GM19372 (cell line): ENCODE data around the gene MCC.

Experiments
- ATAC-seq: cut with Tn5 transposase; IDR thresholded peaks from one replicate; pipeline ENCODE4 v1.9.1; 2021; ENCODE audit warnings: mild to moderate bottlenecking, low read depth, moderate library complexity; ENCODE audit not compliant: unreplicated experiment

MCC gene

DNA sequence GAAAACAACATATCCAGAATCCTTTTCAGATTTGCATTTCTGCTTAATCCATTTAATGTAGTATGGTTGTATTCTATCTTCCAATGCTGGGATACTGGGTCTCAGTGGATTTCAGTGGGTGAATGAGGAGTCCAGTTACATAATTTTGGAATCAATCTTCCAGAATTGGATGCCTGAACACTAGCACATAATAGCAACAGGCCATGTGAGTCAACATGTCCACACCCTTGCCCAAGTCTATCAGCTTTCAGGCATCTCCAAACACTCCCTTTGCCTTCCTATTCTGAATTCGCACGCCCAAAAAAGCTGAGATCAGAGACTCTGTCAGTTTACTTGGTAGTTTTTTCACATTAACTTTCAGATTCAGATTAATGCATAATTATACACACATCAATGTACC, 256.0 kb downstream of the MCC start:
- no peak for ATAC-seq

DNA sequence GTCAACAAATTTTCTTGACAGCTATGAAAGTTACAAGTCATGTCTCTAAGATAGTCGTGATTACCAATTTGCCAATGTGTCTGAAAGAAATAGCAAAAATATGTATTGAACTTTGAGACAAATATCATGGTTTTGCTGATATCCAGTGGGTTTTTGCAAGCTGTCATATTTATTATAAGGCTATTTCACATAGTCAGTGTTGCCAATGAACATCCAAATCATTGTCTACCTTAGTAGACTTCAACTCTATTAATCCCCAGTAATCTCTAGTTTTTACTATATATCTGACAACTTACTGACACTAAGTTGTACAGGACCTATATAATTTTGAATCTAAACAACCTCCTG, 256.6 kb downstream of the MCC start:
- ATAC-seq = no peak

DNA sequence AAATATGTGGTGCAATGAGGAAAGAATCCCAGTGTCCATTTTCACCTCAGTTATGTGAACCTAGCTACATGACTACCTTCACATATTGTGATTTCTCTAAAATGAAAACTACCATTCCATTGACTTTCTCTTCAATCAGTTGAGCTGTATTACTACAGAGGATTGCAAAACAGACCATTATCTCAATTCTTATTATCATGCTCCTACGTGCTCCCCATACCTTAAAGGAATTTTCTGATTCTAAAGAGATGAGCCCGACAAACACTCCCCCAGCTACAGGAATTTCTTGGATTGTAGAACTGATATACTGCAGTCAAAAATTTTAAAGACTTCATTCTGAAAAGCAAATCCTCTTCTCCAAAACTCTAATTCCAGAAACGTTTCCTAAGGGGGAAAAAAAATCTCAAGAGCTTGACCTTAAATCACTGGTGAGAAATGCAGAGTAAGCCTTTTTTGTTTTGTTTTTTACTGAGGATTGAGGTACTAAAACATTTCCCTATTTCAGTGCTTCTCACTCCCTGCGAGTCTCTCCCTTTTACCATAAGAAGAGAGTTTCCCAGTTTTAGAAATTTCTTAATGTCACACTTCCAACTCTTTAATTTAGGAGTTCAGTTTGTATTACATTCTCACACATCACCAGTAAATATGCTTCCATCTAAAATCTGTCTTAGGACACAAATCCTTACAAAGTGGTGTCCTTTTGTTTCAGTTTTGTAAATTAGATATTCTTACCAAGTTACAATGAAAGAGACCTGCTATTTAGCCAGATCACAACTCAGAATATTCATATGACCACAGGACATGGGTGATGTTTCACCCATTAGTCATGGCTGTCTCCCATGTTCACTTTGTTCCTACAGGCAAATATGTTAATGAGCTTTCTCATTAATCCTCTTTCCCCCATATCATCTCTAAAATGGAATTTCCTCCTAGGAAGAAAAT, 257.3 kb downstream of the MCC start:
- ATAC-seq = no peak

DNA sequence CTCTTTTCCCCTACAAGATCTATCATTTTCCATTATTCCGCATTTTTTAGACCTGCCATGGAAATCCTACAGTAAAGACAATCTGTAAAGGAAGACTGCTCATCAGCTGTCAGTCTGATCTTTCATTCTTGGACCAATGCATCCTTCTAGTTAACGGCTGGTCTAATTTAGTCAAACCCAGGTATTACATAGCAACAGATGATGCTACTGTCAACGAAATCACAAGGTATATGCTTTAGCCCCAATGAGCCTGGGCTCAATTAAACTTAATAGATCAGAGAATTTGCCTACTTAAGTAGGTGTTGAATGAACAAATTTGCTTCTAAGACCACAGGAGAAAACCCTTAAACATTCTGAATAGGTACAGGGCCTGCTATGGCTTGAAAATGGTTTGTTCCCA, 260.5 kb downstream of the MCC start:
- ATAC-seq = no peak

DNA sequence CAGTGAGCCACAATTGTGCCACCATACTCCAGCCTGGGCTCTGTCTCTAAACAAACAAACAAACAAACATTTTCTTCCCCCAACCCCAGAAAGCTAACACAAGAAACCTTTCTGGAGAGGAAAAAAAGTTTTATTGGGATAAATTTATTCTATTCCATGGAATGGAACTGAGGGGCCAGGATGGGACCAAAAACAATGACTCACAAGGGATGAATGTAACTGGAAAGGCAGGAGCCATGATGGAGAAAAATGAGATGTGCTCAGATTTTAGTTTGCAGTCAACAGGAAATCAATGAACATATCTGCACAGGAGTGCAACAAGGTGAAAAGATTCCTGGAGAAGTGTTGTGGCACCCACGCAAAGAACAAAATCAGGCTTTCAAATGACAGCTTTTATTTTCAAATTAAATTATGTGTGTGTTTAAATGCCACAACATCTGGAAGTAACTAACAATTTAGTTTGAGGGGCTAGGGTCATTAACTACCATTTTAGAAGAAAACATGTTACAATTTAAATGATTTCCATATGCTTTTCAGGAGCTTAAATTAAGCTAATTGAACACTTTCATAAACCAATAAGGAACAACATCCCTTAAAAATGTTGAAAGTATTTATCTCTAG, 262.0 kb downstream of the MCC start:
- ATAC-seq = no peak

DNA sequence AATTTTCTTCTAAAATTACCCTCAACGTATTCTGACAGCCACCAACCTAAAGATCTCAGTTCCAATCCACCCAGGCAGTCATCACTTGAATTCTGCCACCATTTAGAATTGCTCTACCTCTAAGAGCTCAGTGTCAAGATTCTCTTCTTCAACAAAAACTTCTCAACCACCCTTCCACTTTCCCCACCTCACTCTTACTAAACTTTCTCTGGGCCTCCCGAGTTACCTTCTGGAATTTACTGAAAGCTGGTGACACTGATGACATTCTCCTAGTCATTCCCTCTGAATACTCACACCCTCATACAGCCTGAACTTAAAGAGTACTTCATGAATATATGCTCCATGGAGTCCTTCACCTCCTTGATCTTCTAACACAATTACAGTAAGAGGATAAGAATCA, 263.0 kb downstream of the MCC start:
- no peak for ATAC-seq

DNA sequence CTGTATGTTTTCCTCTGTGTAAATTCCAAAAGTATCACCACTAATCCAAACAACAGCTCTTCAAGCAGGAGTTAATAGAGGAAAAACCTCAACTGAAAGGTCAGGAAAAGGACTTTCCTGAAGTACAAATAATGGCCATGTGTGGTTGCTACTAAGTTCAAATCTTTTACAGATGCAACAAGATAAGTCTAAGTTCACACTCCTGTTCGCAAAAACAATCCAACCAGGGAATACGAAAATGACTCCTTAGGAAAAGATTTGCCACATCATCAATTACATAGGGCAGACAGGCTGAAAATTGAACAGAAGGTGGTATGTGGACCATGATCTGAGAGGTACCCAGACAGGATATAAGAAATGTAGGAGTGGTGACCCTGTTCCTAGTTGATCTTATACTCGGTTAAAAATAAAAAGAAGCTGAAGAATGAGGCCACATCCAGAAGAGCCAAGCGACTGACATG, 263.6 kb downstream of the MCC start:
- no peak for ATAC-seq

DNA sequence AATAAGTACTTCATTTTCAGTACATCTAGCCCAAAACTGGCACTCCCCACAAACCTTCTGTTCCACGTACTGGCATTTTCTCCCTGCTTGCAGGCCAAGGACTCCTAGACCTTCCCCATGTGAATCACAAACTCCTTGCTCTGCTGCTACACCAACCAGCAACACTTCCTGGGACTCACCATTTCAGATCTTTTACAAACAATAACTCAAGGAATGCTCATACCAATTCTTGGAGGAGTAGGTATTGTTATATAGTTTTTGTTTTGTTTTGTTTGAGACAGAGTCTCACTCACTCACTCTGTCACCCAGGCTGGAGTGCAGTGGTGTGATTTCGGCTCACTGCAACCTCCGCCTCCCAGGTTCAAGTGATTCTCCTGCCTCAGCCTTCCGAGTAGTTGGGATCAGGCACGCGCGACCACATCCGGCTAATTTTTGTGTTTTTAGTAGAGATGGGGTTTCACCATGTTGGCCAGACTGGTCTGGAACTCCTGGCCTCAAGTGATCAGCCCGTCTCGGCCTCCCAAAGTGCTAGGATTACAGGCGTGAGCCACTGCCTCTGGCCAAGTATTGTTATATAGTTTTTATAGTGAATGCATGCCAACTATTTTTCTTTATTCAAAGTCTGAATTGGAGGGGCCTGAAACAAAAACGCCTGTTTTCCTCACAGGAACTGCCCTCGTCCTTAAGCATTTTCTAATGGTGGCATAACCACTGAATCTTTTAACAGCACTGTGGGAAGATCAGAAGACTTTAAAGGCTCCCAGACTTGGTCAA, 264.2 kb downstream of the MCC start:
- ATAC-seq = no peak

DNA sequence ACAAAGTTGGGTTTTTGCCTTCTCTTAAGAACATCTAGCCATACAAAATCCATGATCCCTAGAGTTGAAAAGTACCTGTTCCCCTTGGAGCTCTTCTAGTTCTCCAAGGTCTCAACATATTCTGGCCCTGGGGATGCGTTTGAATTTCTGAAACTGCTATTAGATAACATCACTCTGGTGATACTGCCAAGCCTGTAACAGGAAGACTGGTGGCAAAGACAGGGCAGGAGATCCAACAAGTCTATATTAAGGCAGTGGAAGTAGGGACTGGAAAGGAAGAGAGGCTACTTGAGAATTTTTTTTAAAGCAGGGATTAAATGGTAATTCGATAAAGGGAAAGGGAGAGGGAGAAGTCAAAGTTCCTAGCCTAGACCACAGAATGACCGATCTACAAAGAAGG, 264.9 kb downstream of the MCC start:
- ATAC-seq = no peak

DNA sequence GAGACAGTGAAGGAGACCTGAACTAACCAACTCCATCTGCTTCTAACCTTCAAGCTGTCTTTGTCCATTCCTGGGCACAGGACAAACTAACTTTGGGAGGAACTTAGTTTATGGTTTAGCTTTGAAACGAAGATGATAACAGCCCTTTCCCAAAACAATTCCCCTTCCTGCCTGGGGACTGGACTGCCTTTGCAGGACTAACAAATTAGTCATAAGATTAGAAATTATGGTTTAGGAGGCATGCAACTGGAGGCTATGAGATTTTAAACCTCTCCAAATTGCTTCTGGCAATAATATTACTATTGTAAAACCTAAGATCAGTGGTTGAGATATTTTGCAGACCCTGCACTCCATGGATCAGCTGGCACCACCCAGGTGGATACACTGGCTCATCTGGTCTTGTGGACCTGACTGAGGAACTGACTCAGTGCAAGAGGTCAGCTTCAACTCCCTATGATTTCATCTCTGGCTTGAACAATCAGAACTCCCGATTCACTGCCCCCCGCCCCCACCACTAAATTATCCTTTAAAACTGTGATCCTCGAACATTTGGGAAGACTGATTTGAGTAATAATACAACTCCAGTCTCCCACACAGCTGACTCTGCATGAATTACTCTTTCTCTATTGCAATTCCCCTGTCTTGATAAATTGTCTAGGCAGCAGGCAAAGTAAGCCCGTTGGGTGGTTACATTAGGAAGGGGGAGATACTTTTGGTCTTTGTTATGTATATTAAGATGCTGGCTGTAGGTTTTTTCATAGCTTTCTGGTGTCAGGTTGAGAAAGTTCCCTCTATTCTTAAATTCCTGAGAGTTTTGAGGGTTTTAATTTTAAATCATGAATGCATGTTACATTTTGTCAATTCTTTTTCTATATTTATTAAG, 266.7 kb downstream of the MCC start:
- no peak for ATAC-seq

DNA sequence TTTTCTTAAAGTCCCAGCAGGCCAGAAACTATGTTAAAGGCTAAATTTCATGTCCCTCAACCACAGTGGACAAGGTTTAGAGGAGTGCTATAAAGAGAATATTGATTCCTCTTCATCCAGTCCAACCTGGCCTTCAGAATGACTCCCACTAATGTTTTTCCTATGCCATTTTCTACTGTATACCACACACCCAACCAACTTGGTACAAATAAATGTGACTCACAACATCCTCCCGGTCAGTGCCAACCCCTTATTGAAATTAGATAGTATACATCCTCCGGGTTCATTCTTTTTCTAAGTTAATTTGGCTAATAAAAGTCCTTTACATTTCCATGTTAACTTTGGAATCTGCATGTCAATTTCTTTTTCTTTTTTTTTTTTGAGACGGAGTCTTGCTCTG, 268.6 kb downstream of the MCC start:
- no peak for ATAC-seq

DNA sequence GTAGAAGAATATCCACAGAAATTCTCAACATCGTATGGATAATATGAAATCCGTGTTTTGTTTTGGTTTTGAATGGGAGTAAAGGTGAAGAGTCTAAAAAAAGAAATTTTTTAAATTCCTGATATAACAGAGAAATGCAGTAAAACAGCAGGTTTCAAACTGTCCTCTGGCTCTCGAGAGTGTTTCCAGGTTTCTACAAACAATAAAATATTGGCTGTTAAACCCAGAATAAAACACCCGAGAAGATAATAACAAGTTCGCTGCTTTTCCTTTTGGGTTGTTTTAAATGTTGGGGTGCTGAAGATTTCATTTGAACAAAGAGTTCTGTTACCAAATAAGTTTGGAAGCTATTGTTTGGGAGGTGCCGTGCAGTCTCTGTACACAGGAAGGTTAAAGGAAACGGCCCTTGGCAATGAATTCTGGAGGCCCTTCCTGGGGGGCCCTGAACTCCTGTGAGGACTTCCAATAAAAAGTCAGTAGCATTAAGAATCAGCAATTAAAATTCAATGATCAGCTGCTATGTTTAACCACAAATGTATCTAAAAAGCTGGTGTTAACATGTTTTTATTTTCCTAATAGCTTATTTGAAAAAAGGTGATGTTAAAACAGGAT, 269.2 kb downstream of the MCC start:
- no peak for ATAC-seq

DNA sequence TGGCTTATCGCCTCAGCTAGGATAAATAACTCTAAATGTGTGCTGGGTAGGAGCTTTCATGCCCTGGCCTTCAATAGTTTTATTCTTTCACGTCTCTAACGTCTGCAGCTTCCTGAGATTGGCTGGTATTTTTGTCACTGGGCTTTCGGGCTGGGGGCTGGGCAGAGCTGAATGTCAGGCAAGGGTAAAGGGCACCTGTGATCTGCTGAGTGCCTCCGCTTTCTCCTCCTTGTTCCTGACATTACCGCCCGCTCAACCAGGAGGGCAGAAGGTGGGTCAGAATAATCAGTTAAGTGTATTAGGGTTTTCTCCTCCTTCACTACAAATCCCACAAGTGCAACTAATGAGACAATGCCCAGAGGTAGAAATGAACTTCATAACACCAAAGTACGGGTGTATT, 270.1 kb downstream of the MCC start:
- ATAC-seq = no peak

DNA sequence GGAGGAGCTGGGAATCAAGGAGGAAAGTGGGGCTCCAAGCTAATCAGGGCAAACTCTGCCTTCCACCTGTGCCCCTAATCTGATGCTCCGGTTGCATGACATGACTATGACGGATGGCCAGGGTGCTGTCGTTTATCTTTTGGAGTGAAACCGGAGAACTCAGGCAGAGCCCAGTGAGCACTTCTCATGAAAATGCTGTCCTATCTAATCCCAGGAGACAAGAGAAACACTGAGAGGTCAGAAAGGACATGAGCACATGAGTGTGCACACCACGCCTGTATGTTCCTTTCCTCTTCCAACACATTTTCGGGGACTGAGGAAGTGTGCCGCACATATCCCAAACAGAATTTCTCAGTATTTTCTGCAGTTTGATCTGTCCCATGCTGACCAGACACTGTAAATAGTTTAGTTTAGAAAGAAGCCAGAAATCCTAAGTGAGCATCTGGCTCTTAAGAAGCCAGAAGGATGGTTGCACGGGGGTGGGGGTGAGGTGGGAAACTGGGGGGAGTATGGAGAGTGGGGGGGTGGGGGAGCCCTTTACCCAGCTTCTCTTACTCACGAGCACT, 270.6 kb downstream of the MCC start:
- no peak for ATAC-seq

DNA sequence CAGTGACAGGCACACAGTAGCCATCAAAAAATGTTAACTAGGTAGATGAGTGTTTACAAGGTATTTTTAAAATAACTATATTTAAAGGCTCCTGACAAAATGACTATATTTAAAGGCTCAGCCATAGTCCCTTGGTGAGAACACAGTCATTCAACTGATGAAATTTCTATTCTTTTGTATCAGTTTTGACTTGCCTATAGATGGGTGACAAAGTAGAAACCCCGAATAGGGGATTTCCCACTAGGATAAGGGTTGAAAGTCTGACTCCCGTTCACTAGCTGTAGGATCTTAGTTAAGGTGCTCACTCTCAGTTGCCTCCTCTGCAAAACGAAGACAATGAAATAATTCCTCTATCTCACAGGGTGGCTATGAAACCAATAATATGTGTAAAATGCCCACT, 271.7 kb downstream of the MCC start:
- no peak for ATAC-seq

DNA sequence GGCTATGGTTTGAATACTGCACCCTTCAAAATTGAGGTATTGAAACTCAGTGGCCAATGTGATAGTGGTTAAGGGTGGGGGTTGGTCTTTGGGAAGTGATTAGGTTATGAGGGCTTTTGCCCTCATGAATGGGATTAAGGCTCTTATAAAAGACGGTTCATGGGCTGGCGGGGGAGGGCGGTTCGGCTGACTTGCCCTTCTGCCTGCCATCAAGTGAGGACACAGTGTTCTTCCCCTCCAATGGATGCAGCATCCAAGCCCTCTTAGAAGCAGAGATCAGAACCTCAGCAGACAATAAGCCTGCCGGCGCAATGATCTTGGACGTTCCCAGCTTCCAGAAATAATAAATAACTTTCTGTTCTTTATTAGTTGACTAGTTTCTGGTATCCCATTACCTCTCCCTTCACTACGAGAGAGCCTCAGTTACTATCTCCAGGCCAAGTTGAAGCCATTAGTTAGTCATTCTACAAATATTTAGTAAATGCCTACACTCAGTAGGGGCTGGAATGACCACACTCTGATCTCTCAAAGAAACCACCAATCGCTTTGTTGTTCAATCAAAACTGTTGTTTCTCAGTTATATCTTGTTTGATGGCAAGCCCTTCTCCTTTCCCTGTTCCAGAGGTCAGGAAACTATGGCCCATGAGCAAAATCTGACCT, 272.7 kb downstream of the MCC start:
- no peak for ATAC-seq

DNA sequence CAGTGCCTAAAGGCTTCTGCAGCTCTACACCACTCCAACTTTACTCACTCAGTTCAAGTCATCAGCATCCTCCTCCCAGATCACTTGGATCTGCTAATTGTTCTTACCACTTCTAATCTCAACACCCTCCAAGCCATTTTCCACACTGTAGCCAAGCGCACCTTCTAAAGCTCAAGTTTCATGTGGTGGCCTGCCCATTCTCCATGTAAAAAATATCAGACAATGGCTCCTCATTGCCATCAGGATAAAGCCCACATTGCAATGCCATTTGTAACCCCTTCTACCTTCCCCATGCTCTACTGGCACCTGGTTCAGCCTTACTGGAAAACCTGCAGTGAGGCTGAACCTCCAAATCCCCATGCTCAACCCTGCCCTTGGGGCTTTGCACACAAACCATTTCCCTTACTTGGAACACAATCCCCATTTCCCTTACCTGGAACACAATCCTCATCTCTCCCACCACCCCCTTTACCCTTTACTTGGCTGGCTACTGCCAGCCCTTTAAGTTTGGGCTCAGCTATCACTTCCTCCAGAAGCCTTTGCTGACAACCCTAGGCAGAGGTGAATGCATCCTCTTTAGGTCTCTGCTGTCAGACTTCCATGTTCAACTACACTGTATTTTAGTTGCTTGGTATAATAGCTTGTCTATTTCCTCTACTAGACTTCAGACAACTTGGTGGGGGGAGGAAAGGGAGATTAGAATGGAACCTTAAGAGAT, 273.5 kb downstream of the MCC start:
- ATAC-seq = no peak
